Right lobe of liver (tissue), 6 donors: ENCODE results near the gene SCFD2. TPM values are rescaled to one million over a fixed set of nuclear protein-coding genes. Genes with fewer than 3 reads are reported as not detected.

ENCODE experiments used
- ATAC-seq, 4 donors: fragments of 200-7000 bp; cut with Tn5 transposase; one replicate each; pipeline ENCODE4 v1.9.1; 2020; ENCODE audit warnings: mild to moderate bottlenecking in 4 of 4, moderate library complexity in 4 of 4
- DNase-seq, 3 donors: peaks; one replicate each; pipeline ENCODE4 v3.0.0-alpha.2; 2020
- H3K27ac ChIP-seq, 3 donors: fragments of 200-600 bp; one replicate each; pipeline ENCODE4 v1.8.0; 2022
- H3K27me3 ChIP-seq, 2 donors: fragments of 200-600 bp; one replicate each; pipeline ENCODE4 v1.8.0; 2022
- H3K36me3 ChIP-seq, 4 donors: fragments of 200-600 bp; sonication (generic) in 1 of 4; one replicate each; pipeline versions ENCODE4 v1.5.1 to v1.8.0; 2017 to 2022; ENCODE audit warnings: control low read depth in 1 of 4
- H3K4me1 ChIP-seq, 4 donors: fragments of 200-600 bp; sonication (generic) in 1 of 4; one replicate each; pipeline versions ENCODE4 v1.5.1 to v1.8.0; 2017 to 2022; ENCODE audit warnings: control low read depth in 1 of 4
- H3K4me3 ChIP-seq, 3 donors: fragments of 200-600 bp; one replicate each; pipeline ENCODE4 v1.8.0; 2022
- H3K9me3 ChIP-seq, 4 donors: fragments of 200-600 bp; sonication (generic) in 1 of 4; one replicate each; pipeline versions ENCODE4 v1.5.1 to v1.8.0; 2017 to 2022; ENCODE audit warnings: control low read depth in 1 of 4
- POLR2A ChIP-seq: fragments of 450-650 bp; IDR thresholded peaks from one replicate; pipeline ENCODE4 v1.6.1; 2017; ENCODE audit warnings: antibody characterized with exemption, mild to moderate bottlenecking
- WGBS: methylation state at CpG from one replicate; pipeline ENCODE4 v1.1.6; 2018; ENCODE audit warnings: low coverage, low lambda C conversion rate; ENCODE audit not compliant: insufficient coverage; ENCODE audit errors: missing lambda C conversion rate; 5-methylcytosine and 5-hydroxymethylcytosine counted together
- intact Hi-C, 2 donors: fragments of 100-400 bp; cut with DNase I; formaldehyde crosslinking; loops; one replicate each; pipeline versions ENCODE4 v1.11.2 to v1.14.1; 2022
- total RNA-seq, 6 experiments: library from RNA; depleted of rRNA in 2 of 6; stranded (reverse); fragments of >200 nt in 2 of 6; fragmentation: NEBNext Ultra II Directional in 3 of 6; extraction: Animal tissue kit (Norgen Biotek cat#: 25700) in 3 of 6; gene quantifications; one replicate each; pipeline versions ENCODE4 v1.1.0 to v1.2.4, GENCODE V29; 2016 to 2023
- TF ChIP-seq, protein P1 (sequence below), 4 donors: fragments of 200-600 bp in 3 of 4; fragments of 450-650 bp in 1 of 4; IDR thresholded peaks; one replicate each; pipeline versions ENCODE4 v1.5.1 to v1.8.0; 2016 to 2022; ENCODE audit warnings: antibody characterized with exemption in 4 of 4, mild to moderate bottlenecking in 2 of 4
- donor health status: DM: no; HTN: yes; CAD: no.
- donor health status: DM: no; HTN: no; CAD: no.
- donor health status: DM: no; HTN: no; CAD: no.
- donor health status: DM: no; HTN: yes; CAD: no.
- donor health status: DM: no; HTN: yes; CAD: no.

SCFD2 gene
- total RNA-seq, 6 experiments from 2014 or later: 7.6 to 17.1 (median 10.3) TPM

- Histone ChIP-seq H3K27ac (no peak overlapping the region), H3K27me3 (no peaks in the 10 kb centered on the region), H3K9me3 (no peaks in the 10 kb centered on the region), H3K4me1 (peaks cover 0 to 15% (median 3%) of the 10 kb centered on the region in 4 donors), H3K4me3 (no peak overlapping the region), H3K36me3 (no peaks in the 10 kb centered on the region)
- intact Hi-C loops: no loop called here
- TF ChIP-seq, protein P1, sequence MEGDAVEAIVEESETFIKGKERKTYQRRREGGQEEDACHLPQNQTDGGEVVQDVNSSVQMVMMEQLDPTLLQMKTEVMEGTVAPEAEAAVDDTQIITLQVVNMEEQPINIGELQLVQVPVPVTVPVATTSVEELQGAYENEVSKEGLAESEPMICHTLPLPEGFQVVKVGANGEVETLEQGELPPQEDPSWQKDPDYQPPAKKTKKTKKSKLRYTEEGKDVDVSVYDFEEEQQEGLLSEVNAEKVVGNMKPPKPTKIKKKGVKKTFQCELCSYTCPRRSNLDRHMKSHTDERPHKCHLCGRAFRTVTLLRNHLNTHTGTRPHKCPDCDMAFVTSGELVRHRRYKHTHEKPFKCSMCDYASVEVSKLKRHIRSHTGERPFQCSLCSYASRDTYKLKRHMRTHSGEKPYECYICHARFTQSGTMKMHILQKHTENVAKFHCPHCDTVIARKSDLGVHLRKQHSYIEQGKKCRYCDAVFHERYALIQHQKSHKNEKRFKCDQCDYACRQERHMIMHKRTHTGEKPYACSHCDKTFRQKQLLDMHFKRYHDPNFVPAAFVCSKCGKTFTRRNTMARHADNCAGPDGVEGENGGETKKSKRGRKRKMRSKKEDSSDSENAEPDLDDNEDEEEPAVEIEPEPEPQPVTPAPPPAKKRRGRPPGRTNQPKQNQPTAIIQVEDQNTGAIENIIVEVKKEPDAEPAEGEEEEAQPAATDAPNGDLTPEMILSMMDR (IDR thresholded peaks at IDR 0.05): no peak
- TF ChIP-seq POLR2A: no peak
- ATAC-seq (peak; percentile 58 to 76 (median 60)), DNase-seq (no peak)
- 55% methylated on average over 2 of the region's 5 CpGs for WGBS
These were observed 417.8 kb downstream of the SCFD2 start for GRCh38 chr4:52948057-52948423.

DNA sequence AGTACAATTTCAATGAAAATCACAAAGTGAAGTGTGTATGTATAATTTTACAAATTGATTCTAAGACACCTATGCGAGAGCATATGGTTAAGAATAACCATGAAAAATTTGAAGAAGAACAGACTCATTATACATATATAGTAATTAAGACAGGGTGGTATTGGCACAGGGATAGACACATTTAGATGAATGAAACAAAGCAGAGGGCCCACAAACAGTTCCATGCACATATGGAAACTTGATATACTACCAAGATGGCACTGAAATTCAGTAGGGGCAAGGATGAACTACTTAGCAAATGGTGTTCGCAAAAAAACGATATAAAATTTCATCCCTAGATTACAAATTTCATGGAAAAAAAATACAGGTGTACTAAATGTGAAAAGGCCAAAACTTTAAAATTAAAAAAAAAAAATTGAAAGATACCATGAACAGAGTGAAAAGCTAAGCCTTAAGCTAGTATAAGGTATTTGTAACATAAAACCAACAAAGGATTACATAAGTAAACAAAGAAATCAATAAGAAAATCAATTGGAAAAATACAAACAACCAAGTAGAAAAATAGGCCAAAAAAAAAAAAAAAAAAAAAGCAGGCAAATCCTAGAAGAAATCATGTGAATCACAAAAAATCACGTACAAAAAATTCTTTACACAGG is 418.3 kb downstream of the SCFD2 start:
- intact Hi-C loops: no loop called here
- DNase-seq (no peak), ATAC-seq (peak in 3 of 4 donors; percentile 50 to 74 (median 59))
- Histone ChIP-seq H3K4me1 (peaks cover 0 to 15% (median 3%) of the 10 kb centered on the region in 4 donors), H3K4me3 (no peak overlapping the region), H3K27me3 (no peaks in the 10 kb centered on the region), H3K9me3 (no peaks in the 10 kb centered on the region), H3K36me3 (no peaks in the 10 kb centered on the region), H3K27ac (no peak overlapping the region)
- 35% methylated on average over 3 of the region's 4 CpGs for WGBS
- no peak for TF ChIP-seq POLR2A
- TF ChIP-seq, protein P1 (IDR thresholded peaks at IDR 0.05): no peak

DNA sequence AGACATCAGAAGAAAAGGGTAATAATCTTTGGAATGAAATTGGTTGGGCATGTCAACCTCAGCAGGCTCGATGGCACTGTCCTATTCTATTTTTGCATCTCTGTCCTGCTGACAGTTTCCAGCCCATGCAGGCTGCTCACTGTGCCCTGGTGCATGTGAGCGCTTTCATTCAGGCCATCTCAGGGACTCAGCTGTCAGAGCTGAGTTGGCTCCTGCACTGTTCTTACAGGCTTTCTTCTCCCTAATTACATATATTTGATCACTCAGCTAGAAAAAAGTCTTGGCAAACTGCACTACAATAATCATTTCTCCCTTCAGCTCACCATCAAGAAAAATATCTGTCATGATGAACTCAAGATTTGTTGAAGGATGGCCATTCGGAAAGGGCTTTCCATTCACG is 419.0 kb downstream of the SCFD2 start:
- Histone ChIP-seq H3K36me3 (no peaks in the 10 kb centered on the region), H3K4me3 (no peak overlapping the region), H3K27me3 (no peaks in the 10 kb centered on the region), H3K27ac (no peak overlapping the region), H3K4me1 (peaks cover 0 to 15% (median 3%) of the 10 kb centered on the region in 4 donors), H3K9me3 (no peaks in the 10 kb centered on the region)
- ATAC-seq: no peak
- 78% methylated on average over 4 of the region's 4 CpGs for WGBS
- DNase-seq: no peak
- intact Hi-C loops: no loop called here
- TF ChIP-seq, protein P1 (IDR thresholded peaks at IDR 0.05): no peak
- TF ChIP-seq POLR2A: no peak

- intact Hi-C loops: no loop called here
- Histone ChIP-seq H3K4me3 (no peak overlapping the region), H3K27me3 (no peaks in the 10 kb centered on the region), H3K36me3 (no peaks in the 10 kb centered on the region), H3K4me1 (peaks cover 0 to 15% (median 3%) of the 10 kb centered on the region in 4 donors), H3K27ac (no peak overlapping the region), H3K9me3 (no peaks in the 10 kb centered on the region)
- WGBS: 86% methylated on average over 2 of the region's 2 CpGs
- DNase-seq (no peak), ATAC-seq (no peak)
- TF ChIP-seq POLR2A: no peak
- TF ChIP-seq, protein P1 (IDR thresholded peaks at IDR 0.05): no peak
These were observed 419.9 kb downstream of the SCFD2 start for GRCh38 chr4:52945982-52946381.
